ENCODE measurements around the gene OBSCN.

DNA sequence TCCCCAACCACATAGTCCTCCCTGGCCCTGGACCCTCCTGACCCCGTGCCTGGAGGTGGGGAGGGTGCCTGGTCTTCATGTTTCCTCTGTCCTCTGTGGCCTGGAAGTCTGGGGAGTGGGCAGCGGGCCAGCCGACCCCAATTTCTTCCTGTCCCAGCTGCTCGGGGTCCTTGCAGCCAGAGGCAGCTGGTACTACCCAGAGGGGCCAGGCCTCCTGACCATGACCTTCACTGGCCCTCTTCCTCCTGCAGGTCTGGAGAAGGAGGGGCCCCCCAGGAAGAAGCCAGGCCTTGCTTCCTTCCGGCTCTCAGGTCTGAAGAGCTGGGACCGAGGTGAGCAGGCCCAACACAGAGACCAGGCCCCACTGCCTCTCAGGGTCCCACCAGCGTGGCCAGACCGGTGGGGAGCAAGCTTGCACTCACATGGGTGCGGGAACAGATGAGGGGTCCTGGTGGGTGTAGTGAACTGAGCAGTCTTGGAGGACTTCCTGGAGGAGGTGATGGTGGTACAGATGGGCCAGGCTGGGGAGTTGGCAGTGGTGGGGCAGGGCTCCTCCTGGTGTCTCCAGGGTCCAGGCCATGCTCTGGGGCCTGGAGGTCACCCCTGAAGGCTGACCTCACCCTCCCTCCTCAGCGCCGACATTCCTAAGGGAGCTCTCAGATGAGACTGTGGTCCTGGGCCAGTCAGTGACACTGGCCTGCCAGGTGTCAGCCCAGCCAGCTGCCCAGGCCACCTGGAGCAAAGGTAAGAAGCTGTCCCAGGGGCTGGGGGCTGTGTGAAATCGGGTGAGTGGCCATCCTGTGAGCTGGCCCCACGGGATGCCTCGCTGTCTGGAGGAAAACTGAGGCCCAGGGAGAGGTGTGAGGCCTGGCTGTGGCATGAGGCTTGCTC lies 166.1 kb downstream of the OBSCN start:
- TF ChIP-seq, protein P1, sequence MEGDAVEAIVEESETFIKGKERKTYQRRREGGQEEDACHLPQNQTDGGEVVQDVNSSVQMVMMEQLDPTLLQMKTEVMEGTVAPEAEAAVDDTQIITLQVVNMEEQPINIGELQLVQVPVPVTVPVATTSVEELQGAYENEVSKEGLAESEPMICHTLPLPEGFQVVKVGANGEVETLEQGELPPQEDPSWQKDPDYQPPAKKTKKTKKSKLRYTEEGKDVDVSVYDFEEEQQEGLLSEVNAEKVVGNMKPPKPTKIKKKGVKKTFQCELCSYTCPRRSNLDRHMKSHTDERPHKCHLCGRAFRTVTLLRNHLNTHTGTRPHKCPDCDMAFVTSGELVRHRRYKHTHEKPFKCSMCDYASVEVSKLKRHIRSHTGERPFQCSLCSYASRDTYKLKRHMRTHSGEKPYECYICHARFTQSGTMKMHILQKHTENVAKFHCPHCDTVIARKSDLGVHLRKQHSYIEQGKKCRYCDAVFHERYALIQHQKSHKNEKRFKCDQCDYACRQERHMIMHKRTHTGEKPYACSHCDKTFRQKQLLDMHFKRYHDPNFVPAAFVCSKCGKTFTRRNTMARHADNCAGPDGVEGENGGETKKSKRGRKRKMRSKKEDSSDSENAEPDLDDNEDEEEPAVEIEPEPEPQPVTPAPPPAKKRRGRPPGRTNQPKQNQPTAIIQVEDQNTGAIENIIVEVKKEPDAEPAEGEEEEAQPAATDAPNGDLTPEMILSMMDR (IDR thresholded peaks at IDR 0.05; ENCODE audit: insufficient read depth, low read depth, low read length) = no peak
- no peak for TF ChIP-seq EZH2 (IDR thresholded peaks at IDR 0.05; ENCODE audit: insufficient read depth, low read length)
